Stimulated activated naive CD8-positive, alpha-beta T cell treated with anti-CD3 and anti-CD28 coated beads, Interleukin-15, Interleukin-2, amounts not matched to agents 100 ng/mL and 50 ng/mL, for 24 hours (primary cell): Measurements from ENCODE around the gene FAM168A.
"Not testable (repeated sequence)": the region's sequence is repeated elsewhere in the genome, so short reads cannot be mapped to it uniquely, and the experiment has no call there.

Source experiments
- H3K27ac Mint-ChIP-seq: one replicate; pipeline ENCODE4 v1.8.0; 2021; ENCODE audit warnings: mild to moderate bottlenecking, mixed read lengths
- H3K27me3 Mint-ChIP-seq: one replicate; pipeline ENCODE4 v1.8.0; 2021; ENCODE audit warnings: mixed read lengths
- H3K36me3 Mint-ChIP-seq: one replicate; pipeline ENCODE4 v1.8.0; 2021; ENCODE audit warnings: low read depth, mixed read lengths
- H3K4me1 Mint-ChIP-seq: one replicate; pipeline ENCODE4 v1.8.0; 2021; ENCODE audit warnings: low read depth, mixed read lengths
- H3K4me3 Mint-ChIP-seq: one replicate; pipeline ENCODE4 v1.8.0; 2021; ENCODE audit warnings: mild to moderate bottlenecking, mixed read lengths
- H3K9me3 Mint-ChIP-seq: one replicate; pipeline ENCODE4 v1.8.0; 2021; ENCODE audit warnings: mixed read lengths

Gene FAM168A

GRCh38 chr11:73622926-73623593 is 25.1 kb upstream of the FAM168A start:
- no peaks in the 10 kb centered on the region for H3K36me3 Mint-ChIP-seq

DNA sequence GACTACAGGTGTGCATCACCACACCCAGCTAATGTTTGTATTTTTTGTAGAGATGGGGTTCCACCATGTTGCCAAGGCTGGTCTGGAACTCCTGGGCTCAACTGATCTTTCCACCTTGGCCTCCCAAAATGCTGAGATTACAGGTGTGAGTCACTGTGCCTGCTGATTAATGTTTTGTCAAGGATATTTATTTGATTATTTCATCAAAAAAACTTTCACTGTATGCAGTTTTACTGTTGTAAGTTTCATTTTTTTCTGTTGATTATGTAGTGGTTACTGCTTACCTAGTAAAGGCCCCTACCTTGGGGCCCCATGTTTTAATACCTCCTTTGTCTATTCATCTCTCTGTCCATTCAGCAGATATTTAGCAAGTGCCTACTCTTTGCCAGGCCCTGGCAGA is 16.7 kb upstream of the FAM168A start:
- Mint-ChIP-seq H3K4me3 (no peak overlapping the region), H3K27ac (no peak overlapping the region)

More at GRCh38 chr11:73622926-73623593, 25.1 kb upstream of the FAM168A start:
- H3K9me3 Mint-ChIP-seq: no peaks in the 10 kb centered on the region
- H3K4me3 Mint-ChIP-seq: no peak overlapping the region
- H3K27ac Mint-ChIP-seq: no peak overlapping the region
- no peaks in the 10 kb centered on the region for H3K4me1 Mint-ChIP-seq
- peaks cover 14% of the 10 kb centered on the region for H3K27me3 Mint-ChIP-seq

DNA sequence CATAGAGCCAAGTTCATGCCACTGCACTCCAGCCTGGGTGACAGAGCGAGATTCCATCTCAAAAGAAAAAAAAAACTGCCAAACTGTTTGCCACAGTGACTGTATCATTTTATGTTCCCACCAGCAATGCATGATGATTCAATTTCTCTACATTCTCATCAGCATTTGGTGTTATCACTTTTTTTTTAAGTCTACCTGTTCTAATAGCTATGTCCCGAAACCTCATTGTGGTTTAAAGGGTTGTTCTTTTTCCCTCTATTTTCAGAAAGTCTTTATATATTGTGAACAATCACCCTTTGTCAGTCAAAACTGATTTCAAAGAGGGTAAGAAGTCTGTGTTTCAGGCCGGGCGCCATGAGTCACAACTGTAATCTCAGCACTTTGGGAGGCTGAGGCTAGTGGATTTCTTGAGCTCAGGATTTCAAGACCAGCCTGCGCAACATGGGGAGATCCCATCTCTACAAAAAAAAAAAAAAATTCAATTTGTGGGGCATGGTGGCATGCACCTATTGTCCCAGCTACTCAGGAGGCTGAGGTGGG is 14.8 kb upstream of the FAM168A start:
- Mint-ChIP-seq H3K36me3 (no peaks in the 10 kb centered on the region), H3K27me3 (peaks cover 3% of the 10 kb centered on the region), H3K4me3 (no peak overlapping the region), H3K27ac (no peak overlapping the region), H3K9me3 (no peaks in the 10 kb centered on the region), H3K4me1 (no peaks in the 10 kb centered on the region)

More for the DNA sequence above, 16.7 kb upstream of the FAM168A start:
- H3K9me3 Mint-ChIP-seq: no peaks in the 10 kb centered on the region
- no peaks in the 10 kb centered on the region for H3K36me3 Mint-ChIP-seq
- peaks cover 3% of the 10 kb centered on the region for H3K27me3 Mint-ChIP-seq
- H3K4me1 Mint-ChIP-seq: no peaks in the 10 kb centered on the region

GRCh38 chr11:73598719-73599379 is 937 bp upstream of the FAM168A start:
- Mint-ChIP-seq H3K27ac (peak overlapping the region; percentile 83), H3K4me3 (peak overlapping the region; percentile 88), H3K4me1 (peaks cover 37% of the 10 kb centered on the region), H3K27me3 (no peaks in the 10 kb centered on the region), H3K9me3 (no peaks in the 10 kb centered on the region), H3K36me3 (no peaks in the 10 kb centered on the region)

DNA sequence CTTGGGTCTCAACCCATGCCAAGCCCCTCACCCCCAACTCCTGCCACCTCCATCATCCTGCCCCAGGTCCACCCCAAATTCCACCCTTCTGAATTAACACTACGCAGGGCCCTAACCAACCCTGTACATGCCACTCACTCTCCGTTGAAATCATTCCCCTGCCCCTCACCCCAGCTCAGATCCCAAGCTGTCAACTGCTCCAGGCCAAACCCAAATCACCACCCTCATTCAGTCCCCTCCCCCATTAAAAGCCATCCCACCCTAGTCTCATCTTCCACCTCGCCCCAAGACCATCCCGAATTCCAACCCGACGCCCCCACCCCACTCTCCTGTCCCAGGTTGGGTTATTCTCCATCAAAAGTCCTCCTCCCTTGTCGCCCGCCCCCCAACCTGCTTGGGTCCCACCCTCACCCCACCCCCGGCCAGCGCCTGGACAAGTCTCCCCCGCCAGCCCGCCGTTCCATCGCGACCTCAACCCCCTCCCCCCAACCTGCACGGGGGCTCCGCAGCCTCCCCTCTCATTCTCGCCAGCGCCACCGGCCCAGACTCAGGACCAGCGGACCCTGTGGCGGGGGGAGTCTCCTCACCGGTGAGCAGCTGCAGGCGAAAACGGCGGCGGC is 466 bp downstream of the FAM168A start:
- peaks cover 40% of the 10 kb centered on the region for H3K4me1 Mint-ChIP-seq

GRCh38 chr11:73596547-73596946 is 1.4 kb downstream of the FAM168A start:
- Mint-ChIP-seq H3K4me1 (peaks cover 43% of the 10 kb centered on the region), H3K9me3 (no peaks in the 10 kb centered on the region), H3K36me3 (no peaks in the 10 kb centered on the region), H3K27ac (peak overlapping the region; percentile 17), H3K4me3 (peak overlapping the region; percentile 88), H3K27me3 (no peaks in the 10 kb centered on the region)

More for the DNA sequence above, 466 bp downstream of the FAM168A start:
- Mint-ChIP-seq H3K9me3 (no peaks in the 10 kb centered on the region), H3K36me3 (no peaks in the 10 kb centered on the region), H3K4me3 (peak overlapping the region; percentile 88), H3K27ac (peak overlapping the region; percentile 90), H3K27me3 (no peaks in the 10 kb centered on the region)

GRCh38 chr11:73592640-73593039 is 5.3 kb downstream of the FAM168A start:
- no peaks in the 10 kb centered on the region for H3K27me3 Mint-ChIP-seq
- no peak overlapping the region for H3K27ac Mint-ChIP-seq
- H3K9me3 Mint-ChIP-seq: no peaks in the 10 kb centered on the region
- no peak overlapping the region for H3K4me3 Mint-ChIP-seq
- H3K36me3 Mint-ChIP-seq: no peaks in the 10 kb centered on the region
- peaks cover 40% of the 10 kb centered on the region for H3K4me1 Mint-ChIP-seq

GRCh38 chr11:73591743-73592142 is 6.2 kb downstream of the FAM168A start:
- H3K4me1 Mint-ChIP-seq: peaks cover 34% of the 10 kb centered on the region
- H3K27ac Mint-ChIP-seq: no peak overlapping the region
- H3K9me3 Mint-ChIP-seq: no peaks in the 10 kb centered on the region
- no peaks in the 10 kb centered on the region for H3K36me3 Mint-ChIP-seq
- no peaks in the 10 kb centered on the region for H3K27me3 Mint-ChIP-seq
- H3K4me3 Mint-ChIP-seq: no peak overlapping the region

GRCh38 chr11:73590991-73591390 is 6.9 kb downstream of the FAM168A start:
- Mint-ChIP-seq H3K27ac (no peak overlapping the region), H3K4me1 (peaks cover 31% of the 10 kb centered on the region), H3K4me3 (no peak overlapping the region), H3K9me3 (no peaks in the 10 kb centered on the region), H3K36me3 (no peaks in the 10 kb centered on the region), H3K27me3 (no peaks in the 10 kb centered on the region)

- Mint-ChIP-seq H3K36me3 (peaks cover 5% of the 10 kb centered on the region), H3K27ac (no peak overlapping the region), H3K27me3 (no peaks in the 10 kb centered on the region), H3K4me1 (peaks cover 11% of the 10 kb centered on the region), H3K9me3 (no peaks in the 10 kb centered on the region), H3K4me3 (no peak overlapping the region)
Observed at GRCh38 chr11:73586791-73587190, 11.1 kb downstream of the FAM168A start.

DNA sequence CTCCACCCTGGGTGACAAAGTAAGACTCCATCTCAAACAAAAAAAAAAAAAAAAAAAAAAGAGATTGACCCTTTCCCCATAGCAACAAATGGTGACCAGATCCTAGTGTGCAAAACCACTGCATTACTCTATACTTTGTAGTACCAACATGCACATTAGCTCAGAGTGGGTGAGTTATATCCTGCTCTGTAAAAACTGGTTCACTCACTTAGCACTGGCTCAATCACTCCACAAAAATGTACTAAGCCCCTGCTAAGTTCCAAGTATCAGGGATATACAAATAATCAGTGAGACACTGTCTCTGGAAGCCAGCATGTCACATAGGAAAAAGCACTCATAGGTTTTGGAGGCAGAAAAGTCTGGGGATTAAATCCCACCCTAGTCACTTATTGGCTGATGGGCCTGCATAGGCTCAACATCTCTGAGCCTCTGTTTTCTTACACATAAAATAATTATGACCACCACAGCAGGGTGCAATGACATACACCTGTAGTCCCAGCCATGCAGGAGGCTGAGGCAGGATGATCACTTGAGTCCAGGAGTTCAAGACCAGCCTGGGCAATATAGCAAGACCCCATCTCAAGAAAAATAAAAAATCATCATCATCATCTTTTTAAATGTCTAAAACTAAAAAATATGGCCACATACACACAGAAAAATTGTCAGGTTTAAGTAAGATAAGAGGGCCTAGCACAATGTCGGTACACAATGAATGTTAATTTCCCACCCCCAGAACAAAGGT is 11.9 kb downstream of the FAM168A start:
- Mint-ChIP-seq H3K9me3 (no peaks in the 10 kb centered on the region), H3K27me3 (no peaks in the 10 kb centered on the region), H3K36me3 (peaks cover 5% of the 10 kb centered on the region), H3K4me1 (peaks cover 11% of the 10 kb centered on the region), H3K4me3 (no peak overlapping the region), H3K27ac (no peak overlapping the region)

- Mint-ChIP-seq H3K9me3 (no peaks in the 10 kb centered on the region), H3K4me1 (peaks cover 18% of the 10 kb centered on the region), H3K27me3 (no peaks in the 10 kb centered on the region), H3K36me3 (peaks cover 5% of the 10 kb centered on the region), H3K4me3 (no peak overlapping the region), H3K27ac (no peak overlapping the region)
Observed at GRCh38 chr11:73584831-73585230, 13.1 kb downstream of the FAM168A start.

DNA sequence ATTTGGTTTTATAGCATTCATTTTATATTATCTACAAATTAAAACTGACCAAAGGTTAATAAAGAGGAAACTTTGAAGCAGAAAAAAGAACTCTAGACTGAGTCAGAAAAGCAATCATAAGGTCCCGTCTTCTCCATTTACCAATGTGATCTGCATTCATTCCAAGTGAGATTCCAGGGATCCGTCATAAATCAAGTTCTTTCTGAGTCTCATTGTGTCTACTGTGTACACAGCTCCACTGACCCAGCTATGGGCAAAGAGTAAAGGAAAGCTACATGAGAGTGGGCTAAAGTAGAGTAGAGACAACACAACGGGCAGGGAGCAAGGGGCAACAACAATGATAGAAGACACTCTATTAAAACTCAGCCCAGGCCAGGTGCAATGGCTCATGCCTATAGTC is 15.3 kb downstream of the FAM168A start:
- Mint-ChIP-seq H3K27ac (no peak overlapping the region), H3K27me3 (no peaks in the 10 kb centered on the region), H3K9me3 (no peaks in the 10 kb centered on the region), H3K4me3 (no peak overlapping the region), H3K36me3 (peaks cover 5% of the 10 kb centered on the region), H3K4me1 (peaks cover 26% of the 10 kb centered on the region)

- H3K27me3 Mint-ChIP-seq, H3K4me3 Mint-ChIP-seq, H3K27ac Mint-ChIP-seq, H3K9me3 Mint-ChIP-seq, H3K36me3 Mint-ChIP-seq: not testable (repeated sequence)
- H3K4me1 Mint-ChIP-seq: peaks cover 24% of the 10 kb centered on the region
Observed at GRCh38 chr11:73580749-73581148, 17.2 kb downstream of the FAM168A start.
